HPDE6-E6E7 (cell line): ENCODE data around the gene BUB3.

Experiments used
- DNase-seq: peaks from one replicate; pipeline ENCODE4 v3.0.0; 2011; ENCODE audit warnings: missing footprints; ENCODE audit errors: extremely low spot score

BUB3 gene

GRCh38 chr10:123141791-123142700 lies 12.2 kb upstream of the BUB3 start:
- no peak for DNase-seq

GRCh38 chr10:123142701-123143161 lies 11.5 kb upstream of the BUB3 start:
- no peak for DNase-seq

GRCh38 chr10:123143162-123143824 lies 10.9 kb upstream of the BUB3 start:
- DNase-seq: no peak

GRCh38 chr10:123143825-123144168 lies 10.4 kb upstream of the BUB3 start:
- no peak for DNase-seq

- DNase-seq: no peak
Measured at GRCh38 chr10:123144697-123145541, 9.3 kb upstream of the BUB3 start.

GRCh38 chr10:123145542-123146012 lies 8.6 kb upstream of the BUB3 start:
- DNase-seq: no peak

- DNase-seq: no peak
Measured at GRCh38 chr10:123146013-123146893, 7.9 kb upstream of the BUB3 start.

GRCh38 chr10:123146894-123147634 lies 7.1 kb upstream of the BUB3 start:
- no peak for DNase-seq

GRCh38 chr10:123147635-123148413 lies 6.4 kb upstream of the BUB3 start, which contains the start of gene HMX2:
Gene HMX2, plus strand, starts transcription at chr10:123148136. Its CDS starts 243 bp downstream, at chr10:123148379.
- DNase-seq: no peak

GRCh38 chr10:123148414-123149161 lies 5.6 kb upstream of the BUB3 start:
- DNase-seq: no peak

GRCh38 chr10:123149162-123149567 lies 5.0 kb upstream of the BUB3 start:
- no peak for DNase-seq

- no peak for DNase-seq
Measured at GRCh38 chr10:123149568-123150270, 4.5 kb upstream of the BUB3 start.

- DNase-seq: no peak
Measured at GRCh38 chr10:123150271-123150985, 3.8 kb upstream of the BUB3 start.

- DNase-seq: no peak
Measured at GRCh38 chr10:123150986-123151736, 3.0 kb upstream of the BUB3 start.

GRCh38 chr10:123151737-123152135 lies 2.5 kb upstream of the BUB3 start:
- no peak for DNase-seq

GRCh38 chr10:123153486-123154091 lies 613 bp upstream of the BUB3 start:
- no peak for DNase-seq
